ENCODE measurements around the gene SKI. TPM values are rescaled to one million over a fixed set of nuclear protein-coding genes. Genes with fewer than 3 reads are reported as not detected.
A peak's percentile ranks its signal among the peaks of the same experiment; 100 is the strongest.

The SKI gene
- total and polyA plus RNA-seq, 9 of the 15 experiments (the other 6 are each of a cell fraction or from before 2014, with no cell fraction given), result 0.10 to 60.5 (median 4.6) TPM

GRCh38 chr1:2194898-2195673, 33.0 kb upstream of the SKI start (continued):
- TF ChIP-seq HMG20A (CRISPR knock-in tag; conservative IDR thresholded peaks at IDR 0.05) (no peak), HLTF (IDR thresholded peaks at IDR 0.05) (0 out of 2 replicates have a peak, but pooled peaks have one; percentile 8), ZBTB8A (IDR thresholded peaks at IDR 0.05; ENCODE audit: partially characterized antibody) (no peak), SMARCB1 (IDR thresholded peaks at IDR 0.05; ENCODE audit: insufficient read length, low read depth) (no peak), SIX5 (IDR thresholded peaks at IDR 0.05; ENCODE audit: borderline replicate concordance in 1 of 2, insufficient read depth in 1 of 2, low read depth in 1 of 2, low read length in 2 of 2) (no peak), TFAM (CRISPR knock-in tag; conservative IDR thresholded peaks at IDR 0.05) (no peak), ARID3B (CRISPR knock-in tag; IDR thresholded peaks at IDR 0.05; ENCODE audit: borderline replicate concordance) (no peak), THRAP3 (IDR thresholded peaks at IDR 0.05; ENCODE audit: borderline replicate concordance) (no peak), TARDBP (IDR thresholded peaks at IDR 0.05) (peak; percentile 65), CLOCK (CRISPR knock-in tag; IDR thresholded peaks at IDR 0.05; ENCODE audit: borderline replicate concordance) (no peak), USF2 (CRISPR knock-in tag; IDR thresholded peaks at IDR 0.05) (no peak), MCM2 (IDR thresholded peaks at IDR 0.05; ENCODE audit: low read depth) (no peak), VEZF1 (CRISPR knock-in tag; IDR thresholded peaks at IDR 0.05) (peak; percentile 98), ZBTB5 (IDR thresholded peaks at IDR 0.05) (no peak), MAFF (IDR thresholded peaks at IDR 0.05; ENCODE audit: low read length) (no peak), ZNF696 (CRISPR knock-in tag; conservative IDR thresholded peaks at IDR 0.05) (no peak), HNRNPL (IDR thresholded peaks at IDR 0.05; ENCODE audit: low read depth, low read length) (peak; percentile 100), USF1 (CRISPR knock-in tag; IDR thresholded peaks at IDR 0.05) (peak; percentile 36; the same call in 1 of the 2 replicates)

Data from K562 (cell line).